Skin of body (tissue), 2 donors: ENCODE measurements around the gene ARHGAP32. TPM values are rescaled to one million over a fixed set of nuclear protein-coding genes. Genes with fewer than 3 reads are reported as not detected.

Source experiments
- DNase-seq: peaks from one replicate; lab custom pipeline; 2025; lab: John Stamatoyannopoulos, UW
- total RNA-seq: library from RNA; depleted of rRNA; stranded (reverse); fragments of >200 nt; gene quantifications from one replicate; pipeline ENCODE4 v1.2.3, GENCODE V29; 2014

Gene ARHGAP32
- total RNA-seq, 1 donor from 2014 or later = 37.7 TPM

- peak; percentile 75 for DNase-seq
Measured at GRCh38 chr11:128956401-128957201, 235.5 kb downstream of the ARHGAP32 start.

DNA sequence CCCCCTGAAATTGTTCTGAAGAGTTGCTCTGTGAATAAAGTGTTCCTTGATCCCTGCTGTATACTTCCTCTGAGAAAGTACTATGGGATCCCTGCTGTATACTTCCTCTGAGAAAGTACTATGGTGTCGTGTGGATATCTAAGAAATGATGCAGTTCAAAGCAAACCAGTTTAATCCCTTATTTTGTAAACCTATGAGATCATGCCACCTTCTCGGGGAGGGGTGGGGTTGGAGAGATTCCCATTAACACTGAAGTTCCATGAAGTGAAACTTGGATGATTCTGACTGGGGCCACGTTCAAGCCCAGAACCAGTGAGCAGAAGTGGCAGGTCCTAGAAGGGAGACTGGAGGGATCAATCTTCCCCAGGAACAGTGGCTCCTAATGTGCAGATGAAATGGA, 236.5 kb downstream of the ARHGAP32 start:
- DNase-seq = no peak

- DNase-seq = no peak
Measured at GRCh38 chr11:128953151-128953550, 239.0 kb downstream of the ARHGAP32 start.

GRCh38 chr11:128949791-128950454, 242.2 kb downstream of the ARHGAP32 start:
- DNase-seq = no peak

DNA sequence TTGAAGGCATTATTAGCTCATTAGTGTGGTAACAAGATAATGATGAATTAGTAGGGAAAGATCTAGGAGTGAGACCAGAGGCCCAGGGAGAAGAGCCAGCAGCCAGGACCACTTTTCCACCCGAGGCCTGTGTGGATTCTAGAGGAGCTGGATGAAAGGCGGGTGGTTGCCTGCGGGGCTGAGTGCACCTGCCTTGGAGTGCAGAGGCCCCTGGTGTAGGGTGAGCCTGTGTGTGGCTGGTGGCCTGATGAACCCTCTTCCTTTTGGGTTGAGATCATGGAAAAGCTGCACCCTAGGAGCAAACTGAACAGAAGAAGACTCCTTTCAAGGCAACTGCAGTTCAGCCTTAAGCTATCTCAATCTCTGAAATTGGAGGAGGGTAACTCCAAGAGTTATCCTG, 243.5 kb downstream of the ARHGAP32 start:
- DNase-seq = no peak

GRCh38 chr11:128947773-128948172, 244.4 kb downstream of the ARHGAP32 start:
- DNase-seq = no peak

DNA sequence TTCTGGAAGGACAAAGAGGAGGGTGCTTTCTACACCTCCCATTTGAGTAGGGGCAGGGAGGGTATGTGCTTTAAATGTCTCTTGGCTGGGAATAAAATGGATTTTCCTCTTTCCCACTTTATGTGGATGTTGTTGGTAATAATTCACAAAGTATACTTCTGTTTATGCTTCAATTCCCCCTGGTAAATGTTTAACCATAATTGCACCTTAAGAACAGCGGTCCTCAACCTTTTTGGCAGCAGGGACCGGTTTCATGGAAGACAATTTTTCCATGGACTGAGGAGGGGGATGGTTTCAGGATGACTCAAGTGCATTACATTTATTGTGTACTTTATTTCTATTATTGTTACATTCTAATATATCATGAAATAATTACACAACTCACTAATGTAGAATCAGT, 245.5 kb downstream of the ARHGAP32 start:
- DNase-seq = no peak

DNA sequence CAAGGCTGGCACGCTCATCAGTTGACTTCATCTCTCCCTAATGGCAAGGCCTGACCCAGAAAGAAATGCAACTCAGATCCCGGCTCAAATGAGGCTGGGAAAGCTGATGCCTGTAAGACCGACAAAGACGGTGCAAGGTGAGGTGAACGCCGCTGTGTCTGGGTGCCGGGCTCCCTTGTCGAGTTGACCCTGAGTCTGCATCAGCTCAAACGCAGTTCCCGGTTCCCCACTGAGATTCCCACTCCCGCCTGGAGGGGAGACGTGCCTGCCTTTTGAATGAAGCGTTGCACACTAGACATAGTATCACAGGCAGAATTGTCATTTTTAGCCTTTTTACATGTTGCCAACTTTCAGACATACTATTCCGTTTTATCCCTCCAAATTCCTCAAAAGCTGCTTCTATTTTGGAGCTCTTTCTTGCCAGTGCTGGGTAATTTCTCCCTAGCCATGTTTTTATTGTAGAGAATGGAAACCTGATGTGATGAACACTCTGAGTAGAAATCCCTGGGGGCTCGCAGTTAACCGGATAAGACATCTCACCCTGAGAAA, 248.6 kb downstream of the ARHGAP32 start:
- no peak for DNase-seq

GRCh38 chr11:128942817-128943427, 249.2 kb downstream of the ARHGAP32 start, which contains the start of gene TP53AIP1:
TP53AIP1 (minus strand) TSS chr11:128942871; CDS start chr11:128937818, 5,053 bp downstream.
- DNase-seq = no peak

DNA sequence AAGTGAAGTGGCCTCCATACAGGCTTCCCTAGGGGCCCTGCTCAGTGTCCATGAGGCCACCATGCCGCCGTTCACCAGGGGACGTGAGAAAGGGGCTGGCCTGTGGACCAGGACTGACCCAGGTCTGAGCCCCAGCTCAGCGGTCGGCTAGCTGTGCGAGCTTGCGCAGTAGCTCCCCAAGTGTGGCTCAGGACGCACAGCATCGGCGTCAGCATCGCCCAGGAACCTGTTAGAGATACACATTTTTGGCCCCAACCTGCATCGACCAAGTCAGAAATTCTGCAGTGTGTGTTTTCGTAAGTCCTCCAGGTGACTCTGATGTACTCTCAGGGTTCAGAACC, 249.9 kb downstream of the ARHGAP32 start:
- no peak for DNase-seq

DNA sequence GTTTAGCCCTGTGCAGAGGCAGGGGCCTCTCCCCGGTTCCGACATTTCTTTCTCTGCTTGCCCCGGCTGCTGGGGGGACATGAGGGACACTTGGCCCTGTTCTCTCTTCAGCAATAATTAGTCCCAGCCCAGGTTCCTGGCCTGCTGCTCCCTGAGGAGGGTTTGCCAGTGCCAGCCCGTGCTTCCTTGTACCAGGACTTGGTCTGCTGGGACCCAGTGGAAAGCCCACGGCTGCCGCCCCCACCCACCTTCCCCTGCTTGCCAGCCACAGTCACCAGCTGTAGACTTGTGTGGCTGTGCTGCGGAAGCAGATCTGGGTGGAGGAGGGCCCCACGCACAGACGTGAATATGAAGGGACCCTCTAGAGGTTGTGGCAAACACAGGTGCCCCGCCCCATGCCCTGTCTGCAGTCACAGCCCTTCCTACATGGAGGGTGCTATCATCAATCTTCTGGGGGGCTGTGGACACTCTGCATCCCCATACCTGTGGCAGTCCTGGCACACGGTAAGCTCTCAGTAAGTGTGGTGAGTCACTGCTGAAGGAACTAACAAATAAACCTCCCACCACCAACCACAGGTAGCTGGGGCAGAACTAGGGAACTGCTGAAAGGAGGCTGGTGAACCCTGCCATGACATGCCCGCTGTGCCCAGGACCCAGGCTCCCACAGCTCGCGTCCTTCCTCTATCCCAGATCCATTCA, 250.4 kb downstream of the ARHGAP32 start:
- DNase-seq = no peak

GRCh38 chr11:128941110-128941509, 251.0 kb downstream of the ARHGAP32 start:
- DNase-seq = no peak

- no peak for DNase-seq
Measured at GRCh38 chr11:128940603-128941002, 251.5 kb downstream of the ARHGAP32 start.

DNA sequence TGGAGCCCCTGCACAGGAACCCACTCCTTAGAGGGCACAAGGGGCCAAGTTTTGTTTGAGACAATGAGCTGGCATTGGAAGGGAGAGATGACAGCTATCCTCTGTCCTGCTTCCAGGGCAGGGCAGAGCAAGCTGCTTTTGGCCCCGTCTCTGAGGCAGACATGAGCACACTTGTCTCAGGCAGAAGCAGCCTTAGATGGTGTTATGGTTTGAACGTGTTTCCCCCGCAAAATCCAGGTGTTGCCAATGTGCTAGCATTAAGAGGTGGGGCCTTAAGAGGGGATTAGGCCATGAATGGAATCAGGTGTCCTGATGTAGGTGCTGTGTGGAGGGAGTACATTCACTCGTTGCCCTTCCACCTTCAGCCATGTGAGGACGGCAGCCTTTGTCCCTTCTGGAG, 252.0 kb downstream of the ARHGAP32 start:
- DNase-seq = peak; percentile 7

- no peak for DNase-seq
Measured at GRCh38 chr11:128939591-128939990, 252.5 kb downstream of the ARHGAP32 start.

- no peak for DNase-seq
Measured at GRCh38 chr11:128938156-128938885, 253.8 kb downstream of the ARHGAP32 start.

- no peak for DNase-seq
Measured at GRCh38 chr11:128937480-128937879, 254.6 kb downstream of the ARHGAP32 start.

GRCh38 chr11:128936606-128937251, 255.4 kb downstream of the ARHGAP32 start:
- DNase-seq = no peak

- DNase-seq = no peak
Measured at GRCh38 chr11:128934926-128935325, 257.2 kb downstream of the ARHGAP32 start.

- no peak for DNase-seq
Measured at GRCh38 chr11:128934351-128934750, 257.8 kb downstream of the ARHGAP32 start.
